ENCODE measurements around the gene RFTN2.
A peak's percentile ranks its signal among the peaks of the same experiment; 100 is the strongest.
"Not testable (repeated sequence)": the region's sequence is repeated elsewhere in the genome, so short reads cannot be mapped to it uniquely, and the experiment has no call there.

RFTN2 gene

GRCh38 chr2:197674591-197674990 is 796 bp downstream of the RFTN2 start:
- DNase-seq = peak; percentile 32

GRCh38 chr2:197674060-197674459 is 1.3 kb downstream of the RFTN2 start:
- DNase-seq = no peak

- no peak for DNase-seq
These were observed 1.8 kb downstream of the RFTN2 start for GRCh38 chr2:197673606-197674005.

GRCh38 chr2:197673106-197673505 is 2.3 kb downstream of the RFTN2 start:
- DNase-seq = no peak

GRCh38 chr2:197672371-197672893 is 3.0 kb downstream of the RFTN2 start:
- no peak for DNase-seq

- no peak for DNase-seq
These were observed 6.3 kb downstream of the RFTN2 start for GRCh38 chr2:197669077-197669476.

GRCh38 chr2:197668296-197668695 is 7.1 kb downstream of the RFTN2 start:
- no peak for DNase-seq

GRCh38 chr2:197666277-197666676 is 9.1 kb downstream of the RFTN2 start:
- no peak for DNase-seq

GRCh38 chr2:197661626-197662025 is 13.8 kb downstream of the RFTN2 start:
- no peak for DNase-seq

GRCh38 chr2:197657562-197657961 is 17.8 kb downstream of the RFTN2 start:
- no peak for DNase-seq

GRCh38 chr2:197647961-197648690 is 27.3 kb downstream of the RFTN2 start:
- peak; percentile 16 for DNase-seq

- no peak for DNase-seq
These were observed 33.7 kb downstream of the RFTN2 start for GRCh38 chr2:197641666-197642065.

GRCh38 chr2:197640571-197641122 is 34.7 kb downstream of the RFTN2 start:
- DNase-seq = not testable (repeated sequence)

- DNase-seq = no peak
These were observed 42.2 kb downstream of the RFTN2 start for GRCh38 chr2:197633109-197633657.

- DNase-seq = peak; percentile 53
These were observed 47.3 kb downstream of the RFTN2 start for GRCh38 chr2:197628043-197628500.

- no peak for DNase-seq
These were observed 48.3 kb downstream of the RFTN2 start for GRCh38 chr2:197626965-197627625.

GRCh38 chr2:197620133-197620532 is 55.3 kb downstream of the RFTN2 start:
- DNase-seq = no peak

- no peak for DNase-seq
These were observed 60.3 kb downstream of the RFTN2 start for GRCh38 chr2:197615016-197615652.

GRCh38 chr2:197614532-197614931 is 60.9 kb downstream of the RFTN2 start:
- DNase-seq = no peak

GRCh38 chr2:197613509-197613987 is 61.8 kb downstream of the RFTN2 start:
- DNase-seq = no peak

GRCh38 chr2:197606180-197606579 is 69.2 kb downstream of the RFTN2 start:
- no peak for DNase-seq

- no peak for DNase-seq
These were observed 71.1 kb downstream of the RFTN2 start for GRCh38 chr2:197604117-197604860.

All from fibroblast of skin of scalp (primary cell).